GM20000 (cell line): ENCODE measurements around the gene S100G.

Experiments
- DNase-seq: peaks from one replicate; pipeline ENCODE4 v3.0.0; 2012; ENCODE audit warnings: low spot score
- TF ChIP-seq, protein P1 (sequence below): IDR thresholded peaks from 2 replicates; pipeline ENCODE4 v1.5.1; 2012; ENCODE audit warnings: mild to moderate bottlenecking, control low read depth; ENCODE audit errors: extremely low read depth, missing control alignments

The S100G gene

DNA sequence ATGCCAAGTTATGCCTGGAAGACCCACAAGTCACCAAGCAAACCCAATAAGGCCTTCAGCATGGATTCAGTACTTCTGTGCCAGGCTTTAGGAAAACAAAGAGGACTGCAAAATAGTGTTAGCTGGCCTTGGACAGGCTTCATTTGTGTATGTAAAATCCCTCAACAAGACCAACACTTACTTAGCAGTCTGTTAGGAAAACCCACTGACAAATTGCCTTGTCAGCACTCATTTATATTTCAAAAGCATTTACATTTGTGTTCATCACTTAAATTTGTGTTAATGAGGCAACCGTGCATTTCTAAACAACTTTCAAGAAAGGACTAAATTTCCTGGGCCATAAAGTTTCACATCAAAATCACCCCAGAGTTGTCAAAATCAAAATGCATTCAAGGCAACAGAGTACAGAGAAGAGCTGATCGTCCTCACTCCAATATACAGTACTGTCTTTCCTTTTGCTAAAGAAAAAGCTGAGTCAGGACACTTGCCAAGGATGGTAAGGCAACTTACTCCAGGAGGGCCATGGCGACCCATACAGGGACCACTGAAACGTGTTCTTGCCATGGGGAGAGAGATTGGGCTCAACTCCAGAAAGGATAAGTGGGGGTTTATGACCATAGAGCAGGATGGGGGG lies 1.6 kb downstream of the S100G start:
- DNase-seq: no peak
- TF ChIP-seq, protein P1, sequence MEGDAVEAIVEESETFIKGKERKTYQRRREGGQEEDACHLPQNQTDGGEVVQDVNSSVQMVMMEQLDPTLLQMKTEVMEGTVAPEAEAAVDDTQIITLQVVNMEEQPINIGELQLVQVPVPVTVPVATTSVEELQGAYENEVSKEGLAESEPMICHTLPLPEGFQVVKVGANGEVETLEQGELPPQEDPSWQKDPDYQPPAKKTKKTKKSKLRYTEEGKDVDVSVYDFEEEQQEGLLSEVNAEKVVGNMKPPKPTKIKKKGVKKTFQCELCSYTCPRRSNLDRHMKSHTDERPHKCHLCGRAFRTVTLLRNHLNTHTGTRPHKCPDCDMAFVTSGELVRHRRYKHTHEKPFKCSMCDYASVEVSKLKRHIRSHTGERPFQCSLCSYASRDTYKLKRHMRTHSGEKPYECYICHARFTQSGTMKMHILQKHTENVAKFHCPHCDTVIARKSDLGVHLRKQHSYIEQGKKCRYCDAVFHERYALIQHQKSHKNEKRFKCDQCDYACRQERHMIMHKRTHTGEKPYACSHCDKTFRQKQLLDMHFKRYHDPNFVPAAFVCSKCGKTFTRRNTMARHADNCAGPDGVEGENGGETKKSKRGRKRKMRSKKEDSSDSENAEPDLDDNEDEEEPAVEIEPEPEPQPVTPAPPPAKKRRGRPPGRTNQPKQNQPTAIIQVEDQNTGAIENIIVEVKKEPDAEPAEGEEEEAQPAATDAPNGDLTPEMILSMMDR: no peak

DNA sequence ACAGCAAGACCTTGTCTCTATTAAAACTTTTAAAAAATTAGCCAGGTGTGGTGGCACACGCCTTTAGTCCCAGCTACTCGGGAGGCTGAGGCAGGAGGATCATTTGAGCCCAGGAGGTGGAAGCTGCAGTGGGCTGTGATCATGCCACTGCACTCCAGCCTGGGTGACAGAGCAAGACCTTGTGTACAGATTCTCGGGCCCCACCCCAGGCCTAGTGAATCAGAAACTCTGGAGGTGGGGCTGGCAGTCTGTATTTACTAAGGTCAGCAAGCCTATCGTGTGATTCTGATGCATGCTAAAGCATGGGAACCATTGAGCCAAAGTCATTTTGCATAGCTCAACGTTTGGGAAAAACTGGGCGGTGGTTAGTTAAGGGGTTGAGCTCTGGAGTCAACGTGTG lies 3.5 kb downstream of the S100G start:
- TF ChIP-seq, protein P1: no peak
- DNase-seq: no peak

DNA sequence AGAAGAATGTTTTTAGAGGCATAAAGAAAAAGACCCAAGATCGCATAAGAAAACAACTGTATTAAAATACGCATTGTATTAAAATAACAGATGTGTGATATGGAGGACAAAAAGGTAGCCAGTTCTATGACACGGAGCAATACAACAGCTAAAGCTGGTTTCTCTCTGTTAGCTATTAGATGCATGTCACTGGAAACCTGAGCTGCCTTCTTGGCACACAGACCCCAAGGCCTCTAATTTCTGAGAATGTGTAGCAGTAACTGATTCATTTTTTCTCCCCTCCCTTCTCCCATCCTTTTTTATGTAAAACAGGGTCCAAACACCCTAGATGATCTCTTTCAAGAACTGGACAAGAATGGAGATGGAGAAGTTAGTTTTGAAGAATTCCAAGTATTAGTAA lies 4.1 kb downstream of the S100G start:
- TF ChIP-seq, protein P1: no peak
- no peak for DNase-seq

DNA sequence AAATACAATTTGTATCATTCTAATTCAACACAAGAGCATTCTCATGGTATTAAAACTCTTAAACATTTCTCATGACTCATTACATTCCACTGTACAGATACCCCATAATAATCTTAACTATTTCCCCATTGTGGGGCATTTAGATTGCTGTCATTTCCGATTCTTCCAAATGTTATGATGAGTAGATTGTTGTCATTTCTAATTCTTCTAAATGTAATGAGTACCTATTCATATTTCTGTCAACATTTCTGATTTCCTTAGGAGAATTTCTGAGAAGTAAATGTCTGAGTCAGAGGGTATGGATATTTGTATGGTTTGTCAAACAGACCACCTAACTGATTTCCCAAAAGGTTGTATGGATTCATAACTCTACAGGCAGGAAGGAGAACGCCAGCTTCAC lies 8.3 kb downstream of the S100G start:
- DNase-seq: no peak
- TF ChIP-seq, protein P1: no peak

DNA sequence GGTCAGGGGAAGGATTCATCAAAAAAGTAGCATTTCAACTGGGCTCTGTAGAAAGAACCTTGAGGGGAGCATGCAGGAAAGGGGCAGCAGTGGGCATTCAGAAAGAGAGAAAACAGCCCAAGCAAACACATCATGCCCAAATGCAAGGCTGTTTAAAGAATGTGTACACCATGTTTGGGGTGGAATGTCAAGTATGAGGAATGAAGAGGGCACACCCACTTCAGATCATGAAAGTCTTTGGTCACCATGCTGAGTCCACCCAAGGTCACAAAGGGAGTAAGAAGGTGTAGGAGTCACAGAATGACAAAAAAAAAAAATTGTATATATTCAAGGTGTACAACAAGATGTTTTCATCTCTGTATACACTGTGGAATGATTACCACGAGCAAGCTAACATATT lies 9.4 kb downstream of the S100G start:
- TF ChIP-seq, protein P1: no peak
- DNase-seq: no peak

DNA sequence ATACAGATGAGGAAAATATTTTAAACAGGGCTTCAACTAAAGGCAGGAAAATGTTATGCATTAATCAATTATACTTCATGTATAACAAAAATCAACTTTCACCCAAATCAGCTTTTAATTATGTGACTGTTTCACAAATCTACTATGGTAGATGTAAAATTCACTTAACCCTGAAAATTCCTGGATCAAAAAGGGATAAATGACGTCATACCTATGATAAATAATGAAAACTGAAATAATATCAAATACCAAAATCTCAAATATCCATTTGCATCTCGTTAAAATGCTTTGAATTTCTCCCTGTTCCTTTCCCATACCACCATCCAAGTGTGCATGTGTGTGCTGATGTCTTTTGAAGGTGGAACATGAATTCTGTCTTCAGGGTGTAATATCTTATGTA lies 11.5 kb downstream of the S100G start:
- no peak for DNase-seq
- TF ChIP-seq, protein P1: no peak

DNA sequence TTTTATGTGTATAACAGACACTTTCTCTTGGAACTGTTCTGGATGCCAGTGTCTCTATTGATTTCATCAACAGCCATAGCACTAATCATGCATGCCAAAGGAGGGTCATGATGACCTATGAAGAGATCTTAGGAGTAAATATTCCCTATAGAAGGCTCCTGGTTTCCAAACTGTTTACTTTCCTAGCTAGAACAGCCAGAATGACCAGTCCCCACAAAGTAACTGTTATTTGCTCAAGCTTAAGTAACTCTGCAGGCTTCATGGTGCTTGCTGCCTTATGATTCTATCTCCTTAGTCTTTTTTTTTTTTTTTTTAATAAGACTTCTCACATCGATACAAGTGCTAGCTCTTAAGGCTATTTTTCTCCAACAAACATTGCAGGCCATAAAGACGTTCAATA lies 12.4 kb downstream of the S100G start:
- no peak for DNase-seq
- TF ChIP-seq, protein P1: no peak

DNA sequence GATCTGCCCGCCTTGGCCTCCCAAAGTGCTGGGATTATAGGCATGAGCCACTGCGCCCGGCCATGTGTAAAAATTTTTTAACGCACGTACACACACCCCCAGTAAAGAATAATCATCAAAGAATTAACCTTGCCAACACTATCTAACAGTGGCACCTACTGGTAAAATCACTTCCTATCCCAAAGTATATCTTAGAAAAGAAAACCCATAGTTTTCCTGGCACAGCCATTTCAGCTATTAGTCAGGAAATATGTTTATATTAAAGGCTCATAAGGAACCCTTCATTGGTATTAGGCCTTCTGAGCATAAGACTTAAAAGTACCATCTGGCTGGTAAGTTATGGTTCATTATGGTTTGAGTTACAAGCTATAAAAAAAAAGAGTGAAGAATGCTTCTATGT lies 14.1 kb downstream of the S100G start:
- DNase-seq: no peak
- TF ChIP-seq, protein P1: no peak
